ENCODE results near the gene BDKRB1. TPM values are rescaled to one million over a fixed set of nuclear protein-coding genes. Genes with fewer than 3 reads are reported as not detected.

Gene BDKRB1
- polyA plus RNA-seq, 1 experiment = 160 TPM

GRCh38 chr14:96272777-96273473, 16.9 kb downstream of the BDKRB1 start:
- ChIA-PET POLR2A (interaction anchor here (0.6 kb wide), 1 partner anchor 96 kb away, joined by 3 read pairs; no protein-coding TSS in a partner anchor), CTCF (interaction anchor here (0.7 to 13.1 kb wide), 4 partner anchors 16 to 170 kb away, joined by 3 to 218 read pairs (median 4); no protein-coding TSS in a partner anchor)
- H3K27ac ChIP-seq (ENCODE audit: low read depth, low read length) = peak overlapping the region; percentile 43
- no peak for TF ChIP-seq CTCF (IDR thresholded peaks at IDR 0.05; ENCODE audit: low read depth, low read length)
- no peak overlapping the region for H3K4me3 ChIP-seq (ENCODE audit: low read depth, low read length)
- peaks cover 14% of the 10 kb centered on the region; the same call in 1 of the 2 replicates for H3K9me3 ChIP-seq (ENCODE audit: control insufficient read depth, insufficient read depth, low read length)
- H3K27me3 ChIP-seq (ENCODE audit: control insufficient read depth, insufficient read depth, low read length) = no peaks in the 10 kb centered on the region
- no peak for DNase-seq (ENCODE audit: low read depth, low spot score)

- H3K9me3 ChIP-seq (ENCODE audit: control insufficient read depth, insufficient read depth, low read length) = peaks cover 21% of the 10 kb centered on the region; the same call in 1 of the 2 replicates
- H3K4me3 ChIP-seq (ENCODE audit: low read depth, low read length) = no peak overlapping the region
- no peak for TF ChIP-seq CTCF (IDR thresholded peaks at IDR 0.05; ENCODE audit: low read depth, low read length)
- H3K27me3 ChIP-seq (ENCODE audit: control insufficient read depth, insufficient read depth, low read length) = no peaks in the 10 kb centered on the region
- ChIA-PET CTCF (interaction anchor here (0.7 to 13.1 kb wide), 6 partner anchors 18 to 275 kb away, joined by 3 to 218 read pairs (median 18); no protein-coding TSS in a partner anchor), POLR2A (interaction anchor here (0.6 to 2.4 kb wide), 3 partner anchors 18 to 96 kb away, joined by 3 to 12 read pairs (median 8); partner anchors contain the start of gene BDKRB1)
- DNase-seq (ENCODE audit: low read depth, low spot score) = no peak
- peak overlapping the region; percentile 84 for H3K27ac ChIP-seq (ENCODE audit: low read depth, low read length)
These were observed 17.6 kb downstream of the BDKRB1 start for GRCh38 chr14:96273629-96274028.

- CTCF ChIA-PET = interaction anchor here (0.7 to 13.1 kb wide), 11 partner anchors 16 to 276 kb away, joined by 3 to 218 read pairs (median 10); partner anchors contain the start of gene BDKRB2
- TF ChIP-seq CTCF (IDR thresholded peaks at IDR 0.05; ENCODE audit: low read depth, low read length) = no peak
- peak overlapping the region; percentile 84 for H3K27ac ChIP-seq (ENCODE audit: low read depth, low read length)
- peaks cover 21% of the 10 kb centered on the region; the same call in 1 of the 2 replicates for H3K9me3 ChIP-seq (ENCODE audit: control insufficient read depth, insufficient read depth, low read length)
- no peak overlapping the region for H3K4me3 ChIP-seq (ENCODE audit: low read depth, low read length)
- POLR2A ChIA-PET = interaction anchor here (0.5 to 2.4 kb wide), 5 partner anchors 14 to 28 kb away, joined by 3 to 12 read pairs (median 8); partner anchors contain the start of gene BDKRB1
- no peak for DNase-seq (ENCODE audit: low read depth, low spot score)
- H3K27me3 ChIP-seq (ENCODE audit: control insufficient read depth, insufficient read depth, low read length) = no peaks in the 10 kb centered on the region
These were observed 18.1 kb downstream of the BDKRB1 start for GRCh38 chr14:96274122-96274521.

GRCh38 chr14:96274543-96274942, 18.5 kb downstream of the BDKRB1 start:
- TF ChIP-seq CTCF (IDR thresholded peaks at IDR 0.05; ENCODE audit: low read depth, low read length) = no peak
- H3K27me3 ChIP-seq (ENCODE audit: control insufficient read depth, insufficient read depth, low read length) = no peaks in the 10 kb centered on the region
- ChIA-PET CTCF (interaction anchor here (0.6 to 13.1 kb wide), 22 partner anchors 11 to 279 kb away, joined by 3 to 218 read pairs (median 5); partner anchors contain the start of genes BDKRB1 and BDKRB2), POLR2A (interaction anchor here (0.5 to 2.4 kb wide), 6 partner anchors 14 to 70 kb away, joined by 3 to 12 read pairs (median 6); partner anchors contain the start of genes BDKRB1 and BDKRB2)
- no peak overlapping the region for H3K4me3 ChIP-seq (ENCODE audit: low read depth, low read length)
- H3K9me3 ChIP-seq (ENCODE audit: control insufficient read depth, insufficient read depth, low read length) = peaks cover 21% of the 10 kb centered on the region
- peak overlapping the region; percentile 97 for H3K27ac ChIP-seq (ENCODE audit: low read depth, low read length)
- DNase-seq (ENCODE audit: low read depth, low spot score) = peak; percentile 91
